ENCODE data around the gene ULK4. TPM values are rescaled to one million over a fixed set of nuclear protein-coding genes. Genes with fewer than 3 reads are reported as not detected.
A peak's percentile ranks its signal among the peaks of the same experiment; 100 is the strongest.

The ULK4 gene
- total RNA-seq, 1 donor from 2014 or later: 9.1 TPM

- no peaks in the 10 kb centered on the region for H3K36me3 Mint-ChIP-seq (ENCODE audit: unreplicated experiment)
- peaks cover 15% of the 10 kb centered on the region for H3K27me3 Mint-ChIP-seq (ENCODE audit: unreplicated experiment)
- peaks cover 9% of the 10 kb centered on the region for H3K9me3 Mint-ChIP-seq (ENCODE audit: unreplicated experiment)
- no peak for DNase-seq (ENCODE audit: extremely low spot score, unreplicated experiment)
- H3K4me1 Mint-ChIP-seq (ENCODE audit: unreplicated experiment): no peaks in the 10 kb centered on the region
- H3K4me3 Mint-ChIP-seq (ENCODE audit: unreplicated experiment): no peak overlapping the region
- TF ChIP-seq CTCF (IDR thresholded peaks at IDR 0.05): no peak
- H3K27ac Mint-ChIP-seq (ENCODE audit: unreplicated experiment): no peak overlapping the region
These were observed 40.9 kb upstream of the ULK4 start for GRCh38 chr3:42002790-42003189.

- Mint-ChIP-seq H3K36me3 (ENCODE audit: unreplicated experiment) (no peaks in the 10 kb centered on the region), H3K27me3 (ENCODE audit: unreplicated experiment) (peaks cover 15% of the 10 kb centered on the region), H3K4me3 (ENCODE audit: unreplicated experiment) (no peak overlapping the region), H3K9me3 (ENCODE audit: unreplicated experiment) (peaks cover 9% of the 10 kb centered on the region), H3K27ac (ENCODE audit: unreplicated experiment) (no peak overlapping the region), H3K4me1 (ENCODE audit: unreplicated experiment) (no peaks in the 10 kb centered on the region)
- TF ChIP-seq CTCF (IDR thresholded peaks at IDR 0.05): no peak
- DNase-seq (ENCODE audit: extremely low spot score, unreplicated experiment): no peak
These were observed 39.9 kb upstream of the ULK4 start for GRCh38 chr3:42001777-42002176.

GRCh38 chr3:41999909-42000308, 38.0 kb upstream of the ULK4 start:
- TF ChIP-seq CTCF (IDR thresholded peaks at IDR 0.05): no peak
- H3K27me3 Mint-ChIP-seq (ENCODE audit: unreplicated experiment): peaks cover 11% of the 10 kb centered on the region
- H3K9me3 Mint-ChIP-seq (ENCODE audit: unreplicated experiment): peaks cover 9% of the 10 kb centered on the region

GRCh38 chr3:41997702-41998550, 36.0 kb upstream of the ULK4 start:
- Mint-ChIP-seq H3K9me3 (ENCODE audit: unreplicated experiment) (peaks cover 9% of the 10 kb centered on the region), H3K4me3 (ENCODE audit: unreplicated experiment) (no peak overlapping the region), H3K4me1 (ENCODE audit: unreplicated experiment) (no peaks in the 10 kb centered on the region), H3K27me3 (ENCODE audit: unreplicated experiment) (peaks cover 13% of the 10 kb centered on the region), H3K36me3 (ENCODE audit: unreplicated experiment) (no peaks in the 10 kb centered on the region), H3K27ac (ENCODE audit: unreplicated experiment) (no peak overlapping the region)
- peak; percentile 33 for TF ChIP-seq CTCF (IDR thresholded peaks at IDR 0.05)
- DNase-seq (ENCODE audit: extremely low spot score, unreplicated experiment): no peak

More at GRCh38 chr3:41999909-42000308, 38.0 kb upstream of the ULK4 start:
- no peak overlapping the region for H3K4me3 Mint-ChIP-seq (ENCODE audit: unreplicated experiment)
- no peak overlapping the region for H3K27ac Mint-ChIP-seq (ENCODE audit: unreplicated experiment)
- DNase-seq (ENCODE audit: extremely low spot score, unreplicated experiment): no peak
- H3K36me3 Mint-ChIP-seq (ENCODE audit: unreplicated experiment): no peaks in the 10 kb centered on the region
- no peaks in the 10 kb centered on the region for H3K4me1 Mint-ChIP-seq (ENCODE audit: unreplicated experiment)

- Mint-ChIP-seq H3K4me3 (ENCODE audit: unreplicated experiment) (no peak overlapping the region), H3K27ac (ENCODE audit: unreplicated experiment) (no peak overlapping the region), H3K27me3 (ENCODE audit: unreplicated experiment) (peaks cover 10% of the 10 kb centered on the region), H3K4me1 (ENCODE audit: unreplicated experiment) (no peaks in the 10 kb centered on the region), H3K36me3 (ENCODE audit: unreplicated experiment) (no peaks in the 10 kb centered on the region), H3K9me3 (ENCODE audit: unreplicated experiment) (no peaks in the 10 kb centered on the region)
- TF ChIP-seq CTCF (IDR thresholded peaks at IDR 0.05): no peak
- DNase-seq (ENCODE audit: extremely low spot score, unreplicated experiment): no peak
These were observed 29.5 kb upstream of the ULK4 start for GRCh38 chr3:41991437-41991836.

All from osteocyte (in vitro differentiated cells).